ENCODE data around the gene DSP. TPM values are rescaled to one million over a fixed set of nuclear protein-coding genes. Genes with fewer than 3 reads are reported as not detected.

The DSP gene
- total RNA-seq, 1 experiment from 2014 or later, result 76.1 TPM

DNA sequence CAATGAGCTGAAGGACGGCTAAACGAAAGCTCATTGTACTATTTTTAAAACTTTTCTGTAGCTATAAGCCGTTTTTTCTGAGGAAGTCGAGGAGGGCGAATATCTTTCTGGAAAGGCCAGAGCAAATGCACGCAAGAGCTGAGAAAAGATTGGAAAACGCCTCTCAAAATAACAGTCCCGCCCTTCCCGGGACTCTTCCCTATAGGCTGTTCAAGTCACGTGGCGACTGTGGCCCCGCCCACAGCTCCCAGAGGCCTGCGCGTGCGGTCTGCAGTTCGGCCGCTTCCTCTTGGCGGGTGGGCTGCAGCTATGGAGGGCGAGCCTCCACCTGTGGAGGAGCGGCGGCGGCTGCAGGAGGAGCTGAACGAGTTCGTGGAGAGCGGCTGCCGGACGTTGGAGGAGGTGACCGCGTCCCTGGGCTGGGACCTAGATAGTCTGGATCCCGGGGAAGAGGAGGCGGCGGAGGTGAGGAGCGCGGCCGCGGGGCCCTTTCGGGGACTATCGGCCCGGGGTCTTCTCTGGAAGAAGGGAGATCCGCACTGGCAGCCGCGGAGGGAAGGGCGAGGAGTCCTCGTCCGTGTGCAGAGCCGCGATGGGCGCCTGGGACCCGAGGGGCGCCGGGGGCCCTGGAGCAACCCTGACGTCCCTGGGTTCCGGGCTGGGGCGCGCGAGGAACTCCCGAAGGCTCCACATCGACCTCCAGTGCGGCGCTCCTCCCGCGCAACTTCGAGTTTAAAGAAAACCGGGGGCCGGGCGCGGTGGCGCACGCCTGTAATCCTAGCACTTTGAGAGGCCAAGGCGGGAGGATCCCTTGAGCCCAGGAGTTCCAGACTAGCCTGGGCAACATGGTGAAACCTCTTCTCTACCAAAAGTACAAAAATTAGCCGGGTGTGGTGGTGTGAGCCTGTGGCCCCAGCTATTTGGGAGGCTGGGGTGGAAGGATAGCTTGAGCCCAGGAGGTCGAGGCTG is 48.8 kb downstream of the DSP start, which contains the start of gene SNRNP48 (continued):
- TF ChIP-seq NFYB (CRISPR knock-in tag; conservative IDR thresholded peaks at IDR 0.05; ENCODE audit: low read depth) (peak; percentile 75), ATF6 (CRISPR knock-in tag; IDR thresholded peaks at IDR 0.05) (no peak), TCF7 (CRISPR knock-in tag; IDR thresholded peaks at IDR 0.05; ENCODE audit: low read depth) (no peak), TP53 (CRISPR knock-in tag; IDR thresholded peaks at IDR 0.05) (no peak), TEAD1 (CRISPR knock-in tag; IDR thresholded peaks at IDR 0.05) (peak; percentile 67), NFATC4 (CRISPR knock-in tag; IDR thresholded peaks at IDR 0.05) (no peak), ZNF416 (CRISPR knock-in tag; IDR thresholded peaks at IDR 0.05) (no peak), NR2C2 (CRISPR knock-in tag; IDR thresholded peaks at IDR 0.05) (no peak), CREB1 (CRISPR knock-in tag; IDR thresholded peaks at IDR 0.05) (0 out of 2 replicates have a peak, but pooled peaks have one; percentile 22)
- TF ChIP-seq, protein P1, sequence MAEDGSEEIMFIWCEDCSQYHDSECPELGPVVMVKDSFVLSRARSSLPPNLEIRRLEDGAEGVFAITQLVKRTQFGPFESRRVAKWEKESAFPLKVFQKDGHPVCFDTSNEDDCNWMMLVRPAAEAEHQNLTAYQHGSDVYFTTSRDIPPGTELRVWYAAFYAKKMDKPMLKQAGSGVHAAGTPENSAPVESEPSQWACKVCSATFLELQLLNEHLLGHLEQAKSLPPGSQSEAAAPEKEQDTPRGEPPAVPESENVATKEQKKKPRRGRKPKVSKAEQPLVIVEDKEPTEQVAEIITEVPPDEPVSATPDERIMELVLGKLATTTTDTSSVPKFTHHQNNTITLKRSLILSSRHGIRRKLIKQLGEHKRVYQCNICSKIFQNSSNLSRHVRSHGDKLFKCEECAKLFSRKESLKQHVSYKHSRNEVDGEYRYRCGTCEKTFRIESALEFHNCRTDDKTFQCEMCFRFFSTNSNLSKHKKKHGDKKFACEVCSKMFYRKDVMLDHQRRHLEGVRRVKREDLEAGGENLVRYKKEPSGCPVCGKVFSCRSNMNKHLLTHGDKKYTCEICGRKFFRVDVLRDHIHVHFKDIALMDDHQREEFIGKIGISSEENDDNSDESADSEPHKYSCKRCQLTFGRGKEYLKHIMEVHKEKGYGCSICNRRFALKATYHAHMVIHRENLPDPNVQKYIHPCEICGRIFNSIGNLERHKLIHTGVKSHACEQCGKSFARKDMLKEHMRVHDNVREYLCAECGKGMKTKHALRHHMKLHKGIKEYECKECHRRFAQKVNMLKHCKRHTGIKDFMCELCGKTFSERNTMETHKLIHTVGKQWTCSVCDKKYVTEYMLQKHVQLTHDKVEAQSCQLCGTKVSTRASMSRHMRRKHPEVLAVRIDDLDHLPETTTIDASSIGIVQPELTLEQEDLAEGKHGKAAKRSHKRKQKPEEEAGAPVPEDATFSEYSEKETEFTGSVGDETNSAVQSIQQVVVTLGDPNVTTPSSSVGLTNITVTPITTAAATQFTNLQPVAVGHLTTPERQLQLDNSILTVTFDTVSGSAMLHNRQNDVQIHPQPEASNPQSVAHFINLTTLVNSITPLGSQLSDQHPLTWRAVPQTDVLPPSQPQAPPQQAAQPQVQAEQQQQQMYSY (CRISPR knock-in tag; IDR thresholded peaks at IDR 0.05), result peak; percentile 20; the same call in 1 of the 2 replicates
- TF ChIP-seq, protein P2, sequence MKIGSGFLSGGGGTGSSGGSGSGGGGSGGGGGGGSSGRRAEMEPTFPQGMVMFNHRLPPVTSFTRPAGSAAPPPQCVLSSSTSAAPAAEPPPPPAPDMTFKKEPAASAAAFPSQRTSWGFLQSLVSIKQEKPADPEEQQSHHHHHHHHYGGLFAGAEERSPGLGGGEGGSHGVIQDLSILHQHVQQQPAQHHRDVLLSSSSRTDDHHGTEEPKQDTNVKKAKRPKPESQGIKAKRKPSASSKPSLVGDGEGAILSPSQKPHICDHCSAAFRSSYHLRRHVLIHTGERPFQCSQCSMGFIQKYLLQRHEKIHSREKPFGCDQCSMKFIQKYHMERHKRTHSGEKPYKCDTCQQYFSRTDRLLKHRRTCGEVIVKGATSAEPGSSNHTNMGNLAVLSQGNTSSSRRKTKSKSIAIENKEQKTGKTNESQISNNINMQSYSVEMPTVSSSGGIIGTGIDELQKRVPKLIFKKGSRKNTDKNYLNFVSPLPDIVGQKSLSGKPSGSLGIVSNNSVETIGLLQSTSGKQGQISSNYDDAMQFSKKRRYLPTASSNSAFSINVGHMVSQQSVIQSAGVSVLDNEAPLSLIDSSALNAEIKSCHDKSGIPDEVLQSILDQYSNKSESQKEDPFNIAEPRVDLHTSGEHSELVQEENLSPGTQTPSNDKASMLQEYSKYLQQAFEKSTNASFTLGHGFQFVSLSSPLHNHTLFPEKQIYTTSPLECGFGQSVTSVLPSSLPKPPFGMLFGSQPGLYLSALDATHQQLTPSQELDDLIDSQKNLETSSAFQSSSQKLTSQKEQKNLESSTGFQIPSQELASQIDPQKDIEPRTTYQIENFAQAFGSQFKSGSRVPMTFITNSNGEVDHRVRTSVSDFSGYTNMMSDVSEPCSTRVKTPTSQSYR (CRISPR knock-in tag; IDR thresholded peaks at IDR 0.05), result no peak
- TF ChIP-seq, protein P3, sequence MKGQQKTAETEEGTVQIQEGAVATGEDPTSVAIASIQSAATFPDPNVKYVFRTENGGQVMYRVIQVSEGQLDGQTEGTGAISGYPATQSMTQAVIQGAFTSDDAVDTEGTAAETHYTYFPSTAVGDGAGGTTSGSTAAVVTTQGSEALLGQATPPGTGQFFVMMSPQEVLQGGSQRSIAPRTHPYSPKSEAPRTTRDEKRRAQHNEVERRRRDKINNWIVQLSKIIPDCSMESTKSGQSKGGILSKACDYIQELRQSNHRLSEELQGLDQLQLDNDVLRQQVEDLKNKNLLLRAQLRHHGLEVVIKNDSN (CRISPR knock-in tag; IDR thresholded peaks at IDR 0.05), result peak; percentile 98
- TF ChIP-seq, protein P4, sequence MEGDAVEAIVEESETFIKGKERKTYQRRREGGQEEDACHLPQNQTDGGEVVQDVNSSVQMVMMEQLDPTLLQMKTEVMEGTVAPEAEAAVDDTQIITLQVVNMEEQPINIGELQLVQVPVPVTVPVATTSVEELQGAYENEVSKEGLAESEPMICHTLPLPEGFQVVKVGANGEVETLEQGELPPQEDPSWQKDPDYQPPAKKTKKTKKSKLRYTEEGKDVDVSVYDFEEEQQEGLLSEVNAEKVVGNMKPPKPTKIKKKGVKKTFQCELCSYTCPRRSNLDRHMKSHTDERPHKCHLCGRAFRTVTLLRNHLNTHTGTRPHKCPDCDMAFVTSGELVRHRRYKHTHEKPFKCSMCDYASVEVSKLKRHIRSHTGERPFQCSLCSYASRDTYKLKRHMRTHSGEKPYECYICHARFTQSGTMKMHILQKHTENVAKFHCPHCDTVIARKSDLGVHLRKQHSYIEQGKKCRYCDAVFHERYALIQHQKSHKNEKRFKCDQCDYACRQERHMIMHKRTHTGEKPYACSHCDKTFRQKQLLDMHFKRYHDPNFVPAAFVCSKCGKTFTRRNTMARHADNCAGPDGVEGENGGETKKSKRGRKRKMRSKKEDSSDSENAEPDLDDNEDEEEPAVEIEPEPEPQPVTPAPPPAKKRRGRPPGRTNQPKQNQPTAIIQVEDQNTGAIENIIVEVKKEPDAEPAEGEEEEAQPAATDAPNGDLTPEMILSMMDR (IDR thresholded peaks at IDR 0.05), result no peak

DNA sequence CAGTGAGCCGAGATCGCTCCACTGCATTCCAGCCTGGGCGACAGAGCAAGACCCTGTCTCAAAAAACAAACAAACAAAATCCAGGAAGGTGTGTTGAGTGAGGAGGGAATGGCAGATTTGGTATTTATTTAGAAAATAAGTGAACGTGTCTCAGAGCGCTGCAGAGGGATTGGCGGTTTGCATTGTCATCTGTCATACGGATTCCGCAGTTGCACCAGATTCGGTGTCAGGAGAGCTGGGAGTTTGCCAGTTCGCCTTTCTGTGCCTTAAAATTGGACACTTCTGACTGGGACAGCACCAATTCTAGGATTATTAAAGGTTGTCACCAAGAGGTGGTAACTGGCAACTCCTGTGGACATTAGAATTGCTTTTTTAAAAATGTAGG is 49.4 kb downstream of the DSP start:
- no peak for DNase-seq (ENCODE audit: low spot score)
- peak overlapping the region; percentile 73 for H3K27ac Mint-ChIP-seq
- H3K9me3 Mint-ChIP-seq, result no peaks in the 10 kb centered on the region
- H3K36me3 Mint-ChIP-seq, result peaks cover 19% of the 10 kb centered on the region
- POLR2A ChIA-PET, result no interaction called here
- ATAC-seq, result no peak
- TF ChIP-seq NR1H2 (CRISPR knock-in tag; IDR thresholded peaks at IDR 0.05) (no peak), RORB (CRISPR knock-in tag; IDR thresholded peaks at IDR 0.05) (no peak), ZNF121 (CRISPR knock-in tag; IDR thresholded peaks at IDR 0.05) (peak; percentile 47; the same call in 1 of the 2 replicates), IRF1 (CRISPR knock-in tag; IDR thresholded peaks at IDR 0.05) (no peak)
- H3K27me3 Mint-ChIP-seq (ENCODE audit: low read depth), result no peaks in the 10 kb centered on the region
- H3K4me3 Mint-ChIP-seq, result peak overlapping the region; percentile 97
- H3K4me1 Mint-ChIP-seq, result peaks cover 25% of the 10 kb centered on the region
- CTCF ChIA-PET, result interaction anchor here (1.2 to 1.4 kb wide), 2 partner anchors 25 to 166 kb away, joined by 3 to 5 read pairs; no protein-coding TSS in a partner anchor
